ENCODE measurements around the gene ULK1. TPM values are rescaled to one million over a fixed set of nuclear protein-coding genes. Genes with fewer than 3 reads are reported as not detected.

The ULK1 gene
- total RNA-seq, 4 donors from 2014 or later: 17.5 to 140 (median 28.0) TPM

DNA sequence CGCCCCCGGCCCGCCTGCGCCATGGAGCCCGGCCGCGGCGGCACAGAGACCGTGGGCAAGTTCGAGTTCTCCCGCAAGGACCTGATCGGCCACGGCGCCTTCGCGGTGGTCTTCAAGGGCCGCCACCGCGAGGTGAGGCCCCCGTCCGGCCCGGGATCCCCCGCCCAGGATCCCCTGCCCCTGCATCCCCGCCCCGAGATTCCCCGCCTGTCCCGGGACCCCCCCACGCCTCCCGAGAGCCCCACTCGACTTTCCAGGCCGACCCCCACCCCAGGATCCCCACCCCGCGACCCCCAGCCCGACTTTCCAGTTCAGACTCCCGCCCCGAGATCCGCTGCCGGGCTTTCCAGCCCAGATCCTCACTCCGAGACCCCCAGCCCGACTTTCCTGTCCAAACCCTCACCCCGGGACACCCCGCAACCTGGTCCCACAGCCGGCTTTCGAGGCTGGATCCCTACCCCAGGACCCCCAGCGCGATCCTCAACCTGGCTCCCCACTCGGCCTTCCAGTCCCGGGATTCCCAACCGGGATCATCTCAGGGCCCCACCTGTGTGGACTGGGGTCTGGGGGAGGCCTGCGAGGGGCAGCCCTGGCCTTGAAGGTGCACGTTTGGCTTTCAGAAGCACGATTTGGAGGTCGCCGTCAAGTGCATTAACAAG, 688 bp downstream of the ULK1 start:
- in situ Hi-C loops (cut with MboI; ENCODE audit: low pct_ligation_motif_present in 1 of 4, low pct_unique_long_range_greater_than_20kb in 1 of 4, low sequenced_read_pairs in 3 of 4): no loop called here
- H3K36me3 ChIP-seq: no peaks in the 10 kb centered on the region
- peak overlapping the region; percentile 60 to 90 (median 76) for H3K4me3 ChIP-seq
- no peaks in the 10 kb centered on the region for H3K9me3 ChIP-seq
- TF ChIP-seq POLR2A (IDR thresholded peaks at IDR 0.05) (no peak), CTCF (IDR thresholded peaks at IDR 0.05) (no peak), EP300 (IDR thresholded peaks at IDR 0.05; ENCODE audit: low read depth) (no peak), POLR2AphosphoS5 (IDR thresholded peaks at IDR 0.05) (no peak)
- peak overlapping the region; percentile 93 to 98 (median 94) for H3K27ac ChIP-seq
- peak; percentile 31 for DNase-seq
- H3K4me1 ChIP-seq: peaks cover 9 to 22% (median 15%) of the 10 kb centered on the region in 4 donors
- intact Hi-C loops (cut with DNase I; ENCODE audit: low total_unique reads): loop anchor here (1.0 to 2.0 kb wide), 2 partner anchors 34 to 54 kb away; partner anchors contain the start of genes EP400 and PUS1
- H3K27me3 ChIP-seq: no peaks in the 10 kb centered on the region
- 2% methylated on average over 40 of the region's 54 CpGs; no CpG with 5 or more reads in 1 of the 2 donors for WGBS, 2 donors (ENCODE audit: low coverage in 1 of 2)

- intact Hi-C loops (cut with DNase I; ENCODE audit: low total_unique reads): loop anchor here (1.0 to 2.0 kb wide), 2 partner anchors 33 to 54 kb away; partner anchors contain the start of genes EP400 and PUS1
- H3K27me3 ChIP-seq: no peaks in the 10 kb centered on the region
- no peaks in the 10 kb centered on the region for H3K36me3 ChIP-seq
- TF ChIP-seq EP300 (IDR thresholded peaks at IDR 0.05; ENCODE audit: low read depth) (no peak), POLR2A (IDR thresholded peaks at IDR 0.05) (no peak), POLR2AphosphoS5 (IDR thresholded peaks at IDR 0.05) (no peak), CTCF (IDR thresholded peaks at IDR 0.05) (no peak)
- peaks cover 9 to 22% (median 15%) of the 10 kb centered on the region in 4 donors for H3K4me1 ChIP-seq
- DNase-seq: no peak
- H3K9me3 ChIP-seq: no peaks in the 10 kb centered on the region
- peak overlapping the region; percentile 60 to 90 (median 76) for H3K4me3 ChIP-seq
- peak overlapping the region; percentile 93 to 98 (median 94) for H3K27ac ChIP-seq
- 0 to 3% methylated on average over 4 to 11 of the region's 12 CpGs for WGBS, 2 donors (ENCODE audit: low coverage in 1 of 2)
- in situ Hi-C loops (cut with MboI; ENCODE audit: low pct_ligation_motif_present in 1 of 4, low pct_unique_long_range_greater_than_20kb in 1 of 4, low sequenced_read_pairs in 3 of 4): no loop called here
Observed at GRCh38 chr12:131895640-131896079, 1.2 kb downstream of the ULK1 start.

DNA sequence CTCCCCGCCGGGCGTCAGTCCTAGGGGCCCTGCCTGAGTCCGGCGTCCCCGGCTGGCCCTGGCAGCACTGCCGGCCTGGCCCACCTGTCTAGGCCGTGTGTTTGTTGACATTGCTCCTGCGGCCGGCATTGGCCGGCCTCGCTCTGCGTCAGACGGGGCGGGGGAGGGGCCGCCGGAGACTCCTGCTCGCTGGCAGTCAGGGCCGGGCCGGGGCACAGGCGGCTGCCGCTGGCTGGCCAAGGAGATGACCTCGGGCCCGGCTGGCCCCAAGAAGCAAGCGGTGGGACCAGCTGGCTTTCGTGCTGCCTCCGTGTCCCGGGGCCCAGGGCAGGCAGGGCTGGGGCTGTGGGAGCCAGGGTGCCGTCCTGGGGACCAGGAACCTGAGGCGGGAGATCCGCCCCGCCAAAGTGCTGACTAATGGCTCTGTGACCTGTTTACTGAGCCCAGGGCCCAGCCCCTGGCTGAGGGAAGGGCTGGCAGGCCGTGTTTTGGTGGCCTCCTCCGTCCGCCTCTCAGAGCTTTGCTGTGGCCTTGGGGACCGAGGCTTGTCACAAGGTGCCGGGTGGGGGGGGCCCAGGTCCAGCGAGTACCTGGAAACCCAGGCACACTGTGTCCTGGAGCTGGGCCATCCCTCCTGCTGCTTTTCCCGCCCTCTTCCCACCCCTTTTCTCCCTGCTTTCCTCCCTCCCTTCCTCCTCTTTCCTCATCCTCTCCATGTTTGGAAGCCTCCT, 1.8 kb downstream of the ULK1 start:
- peaks cover 9 to 23% (median 15%) of the 10 kb centered on the region in 4 donors for H3K4me1 ChIP-seq
- in situ Hi-C loops (cut with MboI; ENCODE audit: low pct_ligation_motif_present in 1 of 4, low pct_unique_long_range_greater_than_20kb in 1 of 4, low sequenced_read_pairs in 3 of 4): no loop called here

More for the DNA sequence above, 1.8 kb downstream of the ULK1 start:
- H3K27me3 ChIP-seq: no peaks in the 10 kb centered on the region
- no peaks in the 10 kb centered on the region for H3K36me3 ChIP-seq
- H3K4me3 ChIP-seq: peak overlapping the region; percentile 60 to 90 (median 76)
- 9% methylated on average over 7 of the region's 39 CpGs; no CpG with 5 or more reads in 1 of the 2 donors for WGBS, 2 donors (ENCODE audit: low coverage in 1 of 2)
- peak; percentile 95 for TF ChIP-seq POLR2A (IDR thresholded peaks at IDR 0.05)
- TF ChIP-seq POLR2AphosphoS5 (IDR thresholded peaks at IDR 0.05): peak; percentile 90 to 94 (median 90)
- no peak for TF ChIP-seq EP300 (IDR thresholded peaks at IDR 0.05; ENCODE audit: low read depth)
- TF ChIP-seq CTCF (IDR thresholded peaks at IDR 0.05): no peak
- DNase-seq: peak; percentile 93
- no peaks in the 10 kb centered on the region for H3K9me3 ChIP-seq
- peak overlapping the region; percentile 93 to 98 (median 94) for H3K27ac ChIP-seq
- intact Hi-C loops (cut with DNase I; ENCODE audit: low total_unique reads): no loop called here
